ENCODE data around the gene PRND. TPM values are rescaled to one million over a fixed set of nuclear protein-coding genes. Genes with fewer than 3 reads are reported as not detected.

PRND gene
- total and polyA plus RNA-seq, 2 of the 13 experiments (the other 11 are each of a cell fraction or from before 2014, with no cell fraction given), result not detected

DNA sequence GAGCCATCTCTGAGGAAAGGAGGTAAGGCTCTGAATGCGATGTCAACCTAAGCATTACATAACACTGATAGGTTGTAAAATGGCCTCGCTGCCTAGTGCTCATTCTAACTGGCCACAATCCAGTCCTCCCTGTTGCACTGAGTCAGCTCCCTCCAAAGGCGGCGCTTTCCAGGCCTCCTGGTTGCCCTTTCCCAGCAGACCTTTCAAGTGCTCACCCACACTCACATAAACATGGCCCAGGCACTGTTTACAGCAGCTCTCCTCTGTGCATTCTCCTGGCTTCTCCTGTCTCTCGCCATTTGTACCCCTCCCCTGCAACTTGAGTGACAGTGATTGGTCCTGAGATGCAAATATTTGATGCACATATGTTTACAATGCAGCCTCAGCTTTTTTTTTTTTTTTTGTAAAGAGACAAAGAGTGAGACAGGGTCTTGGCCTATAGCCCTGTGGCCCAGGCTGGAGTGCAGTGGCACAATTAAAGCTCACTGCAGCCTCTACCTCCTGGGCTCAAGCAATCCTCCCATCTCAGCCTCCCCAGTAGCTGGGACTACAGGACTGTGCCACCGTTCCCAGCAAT is 36.8 kb upstream of the PRND start (continued):
- TF ChIP-seq CEBPZ (IDR thresholded peaks at IDR 0.05; ENCODE audit: low read length) (no peak), KDM3A (CRISPR knock-in tag; IDR thresholded peaks at IDR 0.05; ENCODE audit: low read depth) (no peak), ZNF687 (CRISPR knock-in tag; IDR thresholded peaks at IDR 0.05) (peak; percentile 22; the same call in 1 of the 2 replicates), FLYWCH1 (CRISPR knock-in tag; IDR thresholded peaks at IDR 0.05) (no peak), KDM1A (CRISPR knock-in tag; IDR thresholded peaks at IDR 0.05) (no peak; the same call in 1 of the 2 replicates), ZNF143 (CRISPR knock-in tag; IDR thresholded peaks at IDR 0.05) (peak; percentile 77), ZNF546 (CRISPR knock-in tag; conservative IDR thresholded peaks at IDR 0.05) (no peak), ZHX2 (IDR thresholded peaks at IDR 0.05; ENCODE audit: low read depth) (no peak), ZHX2 (CRISPR knock-in tag; IDR thresholded peaks at IDR 0.05; ENCODE audit: borderline replicate concordance) (no peak), ZNF496 (CRISPR knock-in tag; IDR thresholded peaks at IDR 0.05; ENCODE audit: insufficient replicate concordance) (no peak), ZNF224 (CRISPR knock-in tag; IDR thresholded peaks at IDR 0.05) (no peak)
- TF ChIP-seq, protein P1, sequence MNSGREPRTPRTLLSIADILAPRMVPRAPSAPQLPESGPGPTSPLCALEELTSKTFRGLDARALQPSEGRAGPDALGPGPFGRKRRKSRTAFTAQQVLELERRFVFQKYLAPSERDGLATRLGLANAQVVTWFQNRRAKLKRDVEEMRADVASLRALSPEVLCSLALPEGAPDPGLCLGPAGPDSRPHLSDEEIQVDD (CRISPR knock-in tag; IDR thresholded peaks at IDR 0.05; ENCODE audit: borderline replicate concordance), result no peak
- TF ChIP-seq, protein P2, sequence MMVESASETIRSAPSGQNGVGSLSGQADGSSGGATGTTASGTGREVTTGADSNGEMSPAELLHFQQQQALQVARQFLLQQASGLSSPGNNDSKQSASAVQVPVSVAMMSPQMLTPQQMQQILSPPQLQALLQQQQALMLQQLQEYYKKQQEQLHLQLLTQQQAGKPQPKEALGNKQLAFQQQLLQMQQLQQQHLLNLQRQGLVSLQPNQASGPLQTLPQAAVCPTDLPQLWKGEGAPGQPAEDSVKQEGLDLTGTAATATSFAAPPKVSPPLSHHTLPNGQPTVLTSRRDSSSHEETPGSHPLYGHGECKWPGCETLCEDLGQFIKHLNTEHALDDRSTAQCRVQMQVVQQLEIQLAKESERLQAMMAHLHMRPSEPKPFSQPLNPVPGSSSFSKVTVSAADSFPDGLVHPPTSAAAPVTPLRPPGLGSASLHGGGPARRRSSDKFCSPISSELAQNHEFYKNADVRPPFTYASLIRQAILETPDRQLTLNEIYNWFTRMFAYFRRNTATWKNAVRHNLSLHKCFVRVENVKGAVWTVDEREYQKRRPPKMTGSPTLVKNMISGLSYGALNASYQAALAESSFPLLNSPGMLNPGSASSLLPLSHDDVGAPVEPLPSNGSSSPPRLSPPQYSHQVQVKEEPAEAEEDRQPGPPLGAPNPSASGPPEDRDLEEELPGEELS (CRISPR knock-in tag; IDR thresholded peaks at IDR 0.05), result peak; percentile 44; the same call in 1 of the 2 replicates

Measured in HepG2 (cell line).